Amniotic stem cell (primary cell): ENCODE measurements around the gene SPARCL1.
"Not testable (repeated sequence)": the region's sequence is repeated elsewhere in the genome, so short reads cannot be mapped to it uniquely, and the experiment has no call there.

ENCODE experiments used
- DNase-seq: peaks from one replicate; lab custom pipeline; 2025; lab: John Stamatoyannopoulos, UW

SPARCL1 gene, protein sequence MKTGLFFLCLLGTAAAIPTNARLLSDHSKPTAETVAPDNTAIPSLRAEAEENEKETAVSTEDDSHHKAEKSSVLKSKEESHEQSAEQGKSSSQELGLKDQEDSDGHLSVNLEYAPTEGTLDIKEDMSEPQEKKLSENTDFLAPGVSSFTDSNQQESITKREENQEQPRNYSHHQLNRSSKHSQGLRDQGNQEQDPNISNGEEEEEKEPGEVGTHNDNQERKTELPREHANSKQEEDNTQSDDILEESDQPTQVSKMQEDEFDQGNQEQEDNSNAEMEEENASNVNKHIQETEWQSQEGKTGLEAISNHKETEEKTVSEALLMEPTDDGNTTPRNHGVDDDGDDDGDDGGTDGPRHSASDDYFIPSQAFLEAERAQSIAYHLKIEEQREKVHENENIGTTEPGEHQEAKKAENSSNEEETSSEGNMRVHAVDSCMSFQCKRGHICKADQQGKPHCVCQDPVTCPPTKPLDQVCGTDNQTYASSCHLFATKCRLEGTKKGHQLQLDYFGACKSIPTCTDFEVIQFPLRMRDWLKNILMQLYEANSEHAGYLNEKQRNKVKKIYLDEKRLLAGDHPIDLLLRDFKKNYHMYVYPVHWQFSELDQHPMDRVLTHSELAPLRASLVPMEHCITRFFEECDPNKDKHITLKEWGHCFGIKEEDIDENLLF

DNA sequence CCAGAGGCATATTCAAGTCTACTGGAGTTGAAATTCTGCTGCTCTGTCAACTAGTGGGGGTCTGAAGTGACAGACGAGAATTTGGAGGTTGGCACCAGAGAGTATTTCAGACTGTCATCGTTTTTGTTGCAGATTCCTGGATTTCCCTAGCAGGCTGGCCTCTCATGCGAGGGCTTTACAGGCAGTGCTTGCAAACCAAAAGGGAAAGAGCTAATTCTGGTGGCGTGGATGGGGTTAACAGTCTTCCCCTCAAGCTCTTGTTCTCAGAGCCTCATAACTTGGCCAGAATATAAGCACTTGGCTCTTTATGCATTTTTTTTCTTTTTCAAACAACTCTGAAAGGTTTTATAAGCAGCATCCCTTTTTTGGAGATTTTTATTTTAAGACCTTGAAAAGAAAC, at the start of gene SPARCL1:
TSS of gene SPARCL1 (minus strand) at position 190 of the 400 bp plus-strand sequence. CDS start 29,802 bp downstream, outside the sequence.
- no peak for DNase-seq

DNA sequence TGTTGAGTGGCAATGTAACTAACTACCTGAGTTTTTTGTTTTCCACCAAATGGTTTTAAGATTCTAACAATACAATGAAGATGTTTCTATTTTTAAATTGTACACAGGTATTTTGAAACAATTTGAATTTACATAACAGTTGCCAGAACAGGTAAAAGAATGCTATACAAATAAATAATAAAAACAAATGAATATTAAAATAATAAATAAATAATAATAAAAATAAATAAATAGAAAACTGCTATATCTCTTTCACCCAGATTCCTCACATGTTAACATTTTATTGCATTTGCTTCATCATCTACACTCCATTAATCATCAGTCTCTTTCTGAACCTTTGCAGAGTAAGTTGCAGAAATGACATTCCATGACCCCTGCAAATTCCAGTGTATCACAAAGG, 46.8 kb upstream of the SPARCL1 start:
- no peak for DNase-seq

DNA sequence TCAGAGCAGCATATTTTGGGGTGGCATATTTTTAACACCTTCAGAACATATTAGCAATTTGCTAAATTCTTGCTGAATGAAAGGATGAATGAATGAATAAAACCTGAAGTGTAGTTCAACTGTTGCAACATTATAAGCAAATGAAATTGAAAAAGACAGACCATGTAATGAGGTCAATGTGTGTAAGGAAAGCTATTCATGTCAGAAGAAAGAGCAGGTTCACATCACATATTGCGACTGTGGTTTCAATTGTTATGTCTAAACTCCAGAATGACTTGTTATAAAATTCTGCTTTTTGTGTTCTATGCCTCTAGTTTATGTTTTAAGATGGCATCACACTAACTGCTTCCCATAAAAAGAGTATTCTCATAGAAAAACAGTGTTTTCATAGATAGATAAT, 46.2 kb upstream of the SPARCL1 start:
- no peak for DNase-seq

DNA sequence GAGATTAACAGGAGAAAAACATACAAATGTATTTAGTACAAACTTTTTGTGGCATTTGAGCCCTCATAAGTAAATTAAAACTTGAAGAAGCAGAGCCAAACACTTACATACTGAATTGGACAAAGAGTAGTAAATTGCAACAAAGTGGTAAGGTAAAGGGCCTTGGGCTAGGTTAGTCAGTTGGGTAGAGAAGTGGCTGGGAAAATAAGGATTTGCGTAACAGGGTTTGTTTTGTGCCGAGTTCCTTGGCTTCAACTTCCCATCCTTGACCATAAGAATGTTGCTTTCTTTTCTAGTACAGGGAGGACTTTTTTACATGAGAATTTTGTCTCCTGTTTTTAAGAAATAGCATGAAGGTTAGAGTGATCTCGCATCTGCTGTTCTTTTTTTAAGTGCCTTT, 45.8 kb upstream of the SPARCL1 start:
- no peak for DNase-seq

DNA sequence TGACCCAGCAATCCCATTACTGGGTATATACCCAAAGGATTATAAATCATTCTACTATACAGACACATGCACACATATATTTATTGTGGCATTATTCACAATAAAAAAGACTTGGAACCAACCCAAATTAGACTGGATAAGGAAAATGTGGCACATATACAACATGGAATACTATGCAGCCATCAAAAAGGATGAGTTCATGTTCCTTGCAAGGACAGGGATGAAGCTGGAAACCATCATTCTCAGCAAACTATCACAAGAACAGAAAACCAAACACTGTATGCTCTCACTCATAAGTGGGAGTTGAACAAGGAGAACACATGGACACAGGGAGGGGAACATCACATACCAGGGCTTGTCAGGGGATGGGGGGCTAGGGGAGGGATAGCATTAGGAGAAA, 45.2 kb upstream of the SPARCL1 start:
- DNase-seq, result not testable (repeated sequence)

DNA sequence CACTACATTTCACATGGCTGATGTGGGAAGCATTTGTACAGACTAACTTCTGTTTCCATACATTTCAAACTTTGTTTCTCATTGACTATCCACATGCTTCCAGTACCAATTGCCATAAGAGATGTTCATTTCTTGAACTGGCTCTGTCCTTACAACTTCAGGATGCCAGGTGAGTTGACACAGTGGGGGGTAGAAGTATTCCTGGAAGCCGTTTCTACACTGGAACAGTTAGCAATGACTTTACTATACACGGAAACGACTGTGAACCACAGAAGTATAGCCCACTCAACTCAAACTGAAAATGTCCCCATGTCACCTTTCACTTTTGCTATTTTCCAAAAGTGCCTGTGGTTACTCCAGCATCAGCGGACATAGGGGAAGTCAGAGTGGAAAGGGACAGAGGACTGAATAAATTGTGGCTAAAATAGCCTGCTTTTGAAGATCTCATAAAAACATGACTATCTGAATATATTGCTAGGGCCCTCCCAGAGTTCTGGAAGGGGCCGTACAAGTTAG, 41.2 kb upstream of the SPARCL1 start:
- DNase-seq, result no peak

DNA sequence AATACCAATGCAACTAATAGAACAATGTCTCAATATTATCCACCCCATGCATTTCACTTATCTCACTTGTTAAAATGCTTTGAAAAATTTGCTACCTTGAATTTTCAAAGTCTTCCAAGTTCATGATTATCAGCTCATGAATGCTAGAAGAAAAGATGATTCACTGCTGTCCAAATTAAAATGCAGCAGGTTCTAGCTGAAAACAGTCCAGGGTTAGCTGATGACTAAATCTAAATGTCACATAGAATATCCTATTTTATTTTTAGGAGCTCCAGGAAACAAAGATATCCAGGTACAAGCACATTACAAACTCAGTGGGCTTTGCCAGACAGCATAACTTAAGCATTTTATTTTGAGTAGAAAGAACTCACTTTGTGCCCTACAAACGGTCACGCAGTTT, 38.0 kb upstream of the SPARCL1 start:
- DNase-seq, result no peak

DNA sequence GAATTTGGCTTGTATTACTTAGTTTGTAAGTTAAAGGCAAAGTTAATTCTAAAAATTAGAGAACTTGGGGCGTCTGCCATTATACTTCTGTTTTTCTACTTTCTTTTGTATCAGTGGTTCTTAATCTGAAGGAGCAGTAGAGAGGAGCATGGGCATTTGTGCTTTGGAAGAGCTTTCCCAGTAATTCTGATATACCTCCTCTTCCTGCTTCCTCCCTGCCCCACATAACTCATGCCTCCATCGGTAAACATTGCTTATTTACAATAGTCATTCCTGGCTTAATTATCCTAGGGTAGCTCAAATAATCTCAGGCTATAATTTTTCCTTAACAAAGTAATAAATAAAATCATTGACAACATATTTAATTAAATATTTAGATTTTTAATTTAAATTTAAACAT, 37.1 kb upstream of the SPARCL1 start:
- DNase-seq, result no peak

DNA sequence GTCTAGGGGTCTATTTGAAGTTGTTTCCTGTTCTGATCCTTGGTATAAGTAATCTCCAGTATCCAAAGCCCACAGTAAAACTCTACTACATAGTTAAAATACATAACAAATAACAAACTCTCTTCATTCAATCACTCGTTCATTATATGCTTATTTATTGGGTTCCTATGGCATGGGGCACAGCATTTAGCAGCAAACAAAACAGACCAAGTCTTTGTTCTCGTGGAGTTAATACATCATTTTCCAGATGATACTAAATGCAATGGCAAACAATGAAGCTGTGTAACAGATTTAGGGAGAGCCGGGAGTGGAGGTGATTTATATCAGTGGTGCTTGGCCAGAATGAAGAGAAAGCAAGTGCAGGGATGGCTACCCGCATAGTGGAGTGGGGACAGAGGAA, 36.6 kb upstream of the SPARCL1 start:
- no peak for DNase-seq

DNA sequence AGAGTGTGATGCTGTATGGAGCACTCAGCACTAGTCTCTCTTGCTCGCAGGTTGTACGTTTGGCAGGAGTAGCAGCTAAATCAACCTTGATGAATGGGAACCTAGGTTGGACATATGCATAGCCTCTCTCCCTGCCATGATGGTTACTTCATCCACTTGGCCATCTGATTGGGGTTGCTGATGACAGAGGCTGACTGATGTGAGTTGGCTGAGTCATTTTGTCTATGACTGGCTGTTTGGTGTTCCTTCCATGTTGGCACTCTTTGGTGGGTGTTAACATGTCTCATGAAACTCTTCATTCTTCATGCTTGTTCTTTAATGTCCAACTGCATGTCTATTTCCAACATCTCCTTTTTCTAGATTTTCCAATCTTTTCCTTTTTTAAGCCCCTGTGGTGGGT, 31.6 kb upstream of the SPARCL1 start:
- no peak for DNase-seq

DNA sequence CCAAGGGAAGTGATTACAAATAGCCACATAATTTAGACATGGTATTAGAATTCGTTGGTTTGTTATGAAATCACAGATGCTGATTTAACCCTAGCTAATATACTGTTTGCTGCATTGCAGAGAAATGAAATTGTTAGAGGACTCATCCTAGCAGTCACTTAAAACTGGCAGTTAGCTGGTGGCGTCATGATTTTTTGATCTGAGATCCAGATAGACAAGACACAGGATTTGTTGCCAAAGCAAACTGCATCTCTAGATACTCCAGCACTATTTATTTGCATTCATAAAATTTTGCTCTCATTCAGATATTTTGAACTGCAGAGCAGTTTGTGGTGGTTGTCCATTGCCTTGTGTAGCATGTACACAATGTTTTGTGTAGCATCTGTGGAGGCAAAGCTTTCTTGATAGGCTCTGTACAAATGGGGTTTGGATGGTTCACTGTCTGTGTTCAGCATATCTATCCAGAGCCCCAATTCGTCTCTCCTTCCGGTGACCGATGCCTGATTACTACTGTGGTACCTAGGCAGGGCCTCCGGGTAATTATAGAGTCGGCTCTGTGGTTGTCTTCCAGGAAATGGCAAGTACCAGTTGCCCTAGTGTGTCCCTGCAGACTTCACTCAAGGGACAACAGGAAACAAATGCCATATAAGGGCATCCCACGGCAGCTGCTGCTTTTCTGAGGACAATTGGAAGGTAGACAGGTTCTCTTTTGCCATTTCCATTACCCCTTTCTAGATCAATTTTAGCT, 30.1 kb upstream of the SPARCL1 start:
- DNase-seq, result no peak

DNA sequence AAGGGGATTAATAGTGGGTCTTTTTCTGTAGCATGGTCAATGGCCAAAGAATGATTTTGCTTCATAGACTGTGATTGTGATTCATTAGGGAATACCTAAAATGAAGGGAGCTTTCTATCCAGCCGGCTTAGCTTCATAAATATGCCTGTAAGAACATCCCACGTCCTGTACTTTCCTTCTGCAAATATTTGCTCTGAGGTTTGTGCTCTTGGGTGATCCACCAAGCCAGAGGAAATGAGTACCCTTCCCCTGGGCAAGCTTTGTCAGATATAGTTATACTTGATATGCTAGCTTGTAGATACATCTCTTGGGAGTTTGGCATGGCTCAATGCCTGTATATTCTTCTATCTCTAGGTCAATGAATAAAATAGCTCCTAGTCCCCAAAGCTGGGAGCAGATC, 28.2 kb upstream of the SPARCL1 start:
- no peak for DNase-seq

DNA sequence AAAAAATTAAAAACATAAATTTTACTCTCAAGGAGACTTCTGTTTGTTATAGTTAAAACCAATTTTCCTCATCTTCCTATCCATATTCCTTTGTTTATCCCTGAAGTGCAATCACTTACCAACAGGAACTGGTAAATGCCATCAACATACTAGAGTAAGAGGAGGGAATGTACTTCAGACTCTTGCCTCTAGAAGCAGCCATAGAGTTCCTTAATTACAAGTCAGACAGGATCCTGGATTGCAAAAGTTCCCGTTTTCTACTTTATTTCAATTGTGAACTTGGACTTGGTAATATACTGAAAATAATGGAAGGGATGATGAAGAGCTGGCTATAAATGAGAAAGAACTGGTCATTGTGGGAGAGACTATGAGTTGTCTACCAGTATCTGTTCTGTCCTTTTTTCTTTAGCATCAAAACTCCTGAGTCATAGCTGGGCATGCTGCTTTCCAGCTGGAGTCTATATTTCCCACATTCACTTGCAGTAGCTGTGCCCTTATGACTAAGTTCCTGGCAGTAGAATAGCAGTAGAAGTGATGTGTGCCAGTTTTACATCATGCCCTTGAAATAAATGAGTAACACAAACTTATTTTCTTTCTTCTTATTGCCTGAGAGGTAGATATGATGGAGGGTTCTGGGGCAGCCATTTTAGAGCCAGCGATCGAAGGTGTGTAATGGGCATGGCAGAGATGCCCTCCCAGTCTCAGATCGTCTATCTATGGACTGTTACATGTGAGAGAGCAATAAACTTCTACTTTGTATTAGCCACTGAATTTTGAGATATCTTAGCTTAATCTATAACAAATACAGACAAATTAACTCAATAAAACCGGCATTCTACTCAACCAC, 26.8 kb upstream of the SPARCL1 start:
- no peak for DNase-seq

DNA sequence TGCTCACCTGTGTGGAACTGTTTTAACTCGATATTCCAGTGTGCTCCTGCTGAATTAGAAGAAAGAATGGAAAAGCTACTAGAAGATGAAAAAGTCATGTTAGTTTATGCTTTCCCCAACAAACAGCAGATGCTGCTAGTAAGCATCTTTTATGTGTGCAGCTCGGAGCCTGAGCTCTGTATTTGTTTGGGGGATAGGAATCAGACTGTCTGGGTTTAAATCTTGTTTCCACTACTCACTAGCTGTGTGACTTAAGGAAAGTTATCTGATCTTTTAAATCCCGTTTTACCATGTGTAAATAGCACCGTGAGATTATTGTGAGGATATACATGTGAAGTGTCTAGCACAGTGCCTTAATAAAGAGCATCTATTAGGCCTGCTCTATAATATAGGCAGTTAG, 24.0 kb upstream of the SPARCL1 start:
- DNase-seq, result no peak

DNA sequence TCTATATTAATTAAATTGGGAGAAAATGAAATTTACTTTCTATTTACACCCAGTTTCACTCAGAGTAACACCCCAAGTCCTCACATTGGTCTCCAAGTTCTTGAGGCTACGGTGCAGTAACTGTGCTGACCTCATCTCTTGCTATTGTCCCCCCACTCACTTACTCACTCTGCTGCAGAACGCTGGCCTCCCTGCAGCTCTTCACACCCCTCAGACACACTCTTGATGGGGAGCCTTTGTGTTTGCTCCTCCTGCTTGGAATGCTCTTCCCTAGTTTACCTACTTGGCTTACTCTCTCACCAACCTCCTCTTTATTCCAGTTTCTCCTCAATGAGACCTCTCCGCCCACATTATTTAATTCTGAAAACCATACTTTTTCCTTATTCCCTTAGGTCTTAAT, 22.2 kb upstream of the SPARCL1 start:
- DNase-seq, result no peak

DNA sequence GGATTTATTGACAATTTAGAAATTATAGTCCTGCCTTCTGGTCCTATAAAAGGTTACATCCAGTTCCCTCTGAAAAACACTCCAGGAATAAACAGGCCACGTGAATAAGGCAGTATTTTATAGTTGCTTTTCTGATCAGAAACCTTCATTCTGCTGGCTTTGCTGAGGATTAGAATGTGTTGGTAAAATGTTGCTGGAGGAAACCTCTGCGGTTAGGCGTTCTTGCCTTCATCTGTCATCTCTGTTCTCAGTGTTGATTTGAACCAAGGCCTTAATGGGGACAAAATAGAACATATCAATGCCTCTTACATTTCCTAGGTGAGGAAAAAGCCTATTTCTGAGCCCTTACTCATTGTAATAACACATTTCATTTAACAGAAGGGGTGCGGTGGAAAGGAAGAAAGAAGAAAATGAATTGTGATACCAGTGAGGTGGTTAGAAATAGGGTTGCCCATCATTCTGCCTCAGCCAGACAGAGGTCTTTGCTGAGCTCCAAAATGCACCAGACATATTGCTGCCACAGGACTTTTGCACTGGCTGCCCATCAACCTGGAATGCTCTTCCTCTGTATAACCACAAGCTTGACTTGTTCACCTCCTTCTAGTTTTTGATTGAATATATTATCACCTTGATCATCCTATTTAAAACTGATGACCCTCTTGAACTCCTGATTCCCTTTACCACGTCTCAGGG, 18.0 kb upstream of the SPARCL1 start:
- no peak for DNase-seq

DNA sequence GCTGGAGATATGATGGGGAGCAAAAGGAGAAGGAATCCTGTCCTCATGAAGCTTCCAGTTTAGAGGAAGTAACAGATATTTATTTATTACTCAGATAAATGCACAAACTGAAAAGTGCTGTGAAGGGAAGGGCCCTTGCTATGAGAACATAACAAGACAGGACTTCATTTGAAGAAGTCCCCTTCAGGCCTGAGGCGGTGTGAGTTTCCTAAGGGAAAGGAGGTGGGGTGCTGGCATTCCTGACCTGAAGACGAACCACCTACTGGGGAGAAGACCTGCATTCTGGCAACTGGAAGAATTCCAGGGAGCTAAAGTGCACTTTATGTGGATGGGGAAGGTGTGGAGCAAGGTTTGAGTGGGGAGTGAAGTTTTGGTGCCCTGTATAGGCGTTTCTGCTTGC, 15.9 kb upstream of the SPARCL1 start:
- no peak for DNase-seq

DNA sequence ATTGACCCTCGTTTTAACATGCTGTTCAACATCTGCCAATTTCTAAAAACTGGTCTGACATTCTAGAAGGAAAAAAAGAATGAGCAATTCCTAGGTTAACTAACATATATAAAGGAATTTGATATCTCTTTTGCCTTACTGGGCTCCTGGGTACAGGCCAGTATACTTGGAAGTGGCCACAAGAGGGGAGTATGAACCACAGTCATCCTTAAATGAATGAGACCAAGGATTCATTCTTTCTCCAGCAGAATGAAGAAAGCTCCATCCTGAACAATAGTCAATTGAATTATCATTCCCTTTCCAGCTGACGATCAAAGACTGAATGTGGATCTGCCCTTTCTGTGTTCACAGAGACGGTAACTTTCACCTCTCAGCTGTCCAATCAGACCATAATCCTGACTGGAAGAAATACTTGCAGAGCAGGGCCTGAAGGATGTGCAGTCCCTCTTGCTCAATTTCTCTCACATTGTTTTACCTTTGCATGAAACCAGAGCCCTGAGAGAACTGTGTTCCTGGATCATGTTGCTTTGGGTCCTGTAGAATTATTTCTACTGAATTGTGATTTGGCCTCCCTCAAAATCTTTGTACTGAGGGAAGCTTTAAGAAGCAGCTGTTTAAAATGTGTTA, 14.8 kb upstream of the SPARCL1 start:
- DNase-seq, result peak; percentile 3

DNA sequence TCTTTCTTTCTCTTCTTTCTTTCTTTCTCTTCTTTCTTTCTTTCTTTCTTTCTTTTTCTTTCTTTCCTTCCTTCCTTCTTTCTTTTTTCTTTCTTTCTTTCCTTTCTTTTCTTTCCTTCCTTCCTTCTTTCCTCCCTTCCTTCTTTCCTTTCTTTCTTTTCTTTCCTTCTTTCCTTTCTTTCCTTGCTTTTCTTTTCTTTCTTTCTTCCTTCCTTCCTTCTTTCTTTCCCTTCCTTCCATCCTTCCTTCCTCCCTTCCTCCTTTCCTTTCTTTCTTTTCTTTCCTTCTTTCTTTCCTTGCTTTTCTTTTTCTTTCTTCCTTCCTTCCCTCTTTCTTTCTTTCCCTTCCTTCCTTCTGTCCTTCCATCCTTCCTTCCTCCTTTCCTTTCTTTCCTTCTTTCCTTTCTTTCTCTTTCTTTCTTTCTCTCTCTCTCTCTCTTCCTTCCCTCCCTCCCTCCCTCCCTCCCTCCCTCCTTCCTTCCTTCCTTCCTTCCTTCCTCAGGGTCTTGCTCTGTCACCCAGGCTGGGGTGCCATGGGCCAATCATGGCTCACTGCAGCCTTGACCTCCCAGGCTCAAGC, 13.6 kb upstream of the SPARCL1 start:
- no peak for DNase-seq

DNA sequence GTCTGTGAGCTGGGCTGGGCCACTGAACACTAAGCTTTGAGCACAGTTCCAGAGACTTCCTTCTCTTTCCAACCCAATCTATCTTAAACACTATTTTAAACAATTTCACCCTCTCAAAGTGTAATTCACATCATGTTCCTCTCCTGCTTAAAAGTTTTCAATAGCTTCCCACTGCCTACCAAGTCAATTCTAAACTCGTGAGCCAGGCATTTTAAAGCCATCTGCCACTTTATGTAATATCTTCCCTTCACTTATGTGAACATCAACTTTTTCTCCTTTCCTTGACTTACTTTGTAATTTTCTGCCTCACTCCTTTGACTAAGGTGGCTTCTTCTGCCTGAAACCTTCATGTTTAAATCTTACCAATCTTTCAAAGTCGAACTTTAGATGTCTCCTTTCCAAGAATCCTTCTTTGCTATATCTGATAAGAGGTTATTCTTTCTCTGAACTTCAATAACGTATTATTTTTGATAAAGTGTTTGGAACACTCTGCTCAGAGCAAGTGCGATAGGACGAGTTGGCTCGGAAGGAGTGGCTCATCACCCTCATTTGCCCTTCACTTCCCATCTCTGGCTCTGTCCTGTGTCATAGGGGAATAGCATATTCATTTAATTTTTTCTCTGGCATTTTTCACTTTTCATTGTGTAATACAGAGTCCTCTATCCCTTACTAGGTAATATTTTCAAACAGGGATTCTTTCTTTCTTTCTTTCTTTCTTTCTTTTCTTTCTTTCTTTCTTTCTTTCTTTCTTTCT, 13.0 kb upstream of the SPARCL1 start:
- DNase-seq, result no peak
